GM19395 (cell line): ENCODE measurements around the gene MCF2.

Experiments
- ATAC-seq: cut with Tn5 transposase; IDR thresholded peaks from one replicate; pipeline ENCODE4 v1.9.1; 2021; ENCODE audit warnings: mild to moderate bottlenecking, moderate library complexity; ENCODE audit not compliant: unreplicated experiment

MCF2 gene

DNA sequence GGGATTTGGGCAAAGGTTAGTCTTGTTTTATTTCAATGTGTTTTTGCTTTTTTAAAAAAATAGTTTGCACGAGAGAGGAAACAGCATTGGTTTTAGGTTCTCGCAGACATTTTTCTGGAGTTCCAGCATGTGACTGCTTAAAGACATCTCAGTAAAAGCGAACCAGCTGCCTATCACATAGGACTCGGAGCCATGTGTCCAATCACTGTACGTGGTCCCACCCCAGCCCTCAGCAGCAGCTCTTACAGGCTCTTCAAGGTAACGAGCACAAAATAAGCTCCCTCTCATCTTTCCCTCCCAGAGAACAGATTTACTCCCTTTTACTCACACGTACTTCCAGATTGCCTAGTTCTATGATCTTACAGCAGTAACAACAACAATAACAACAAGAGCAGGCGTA is 68.7 kb downstream of the MCF2 start:
- ATAC-seq, result no peak

DNA sequence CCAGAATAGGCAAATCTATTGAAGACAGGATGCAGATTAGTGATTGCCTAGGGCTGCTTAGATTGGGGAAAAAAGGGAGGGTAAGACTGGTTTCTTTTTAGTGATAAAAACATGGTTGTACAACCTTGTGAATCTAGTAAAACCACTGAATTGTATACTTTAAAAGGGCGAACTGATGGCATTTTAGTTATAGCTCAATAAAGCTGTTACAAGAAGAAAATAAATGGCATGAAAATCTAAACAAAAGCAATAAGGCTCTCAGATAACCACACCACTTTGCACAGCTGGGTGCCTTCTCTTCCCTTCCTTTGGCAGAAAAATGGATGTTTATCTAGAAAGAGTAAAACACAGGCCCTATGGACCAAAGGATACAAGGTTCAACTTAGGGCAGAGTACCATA is 107.9 kb downstream of the MCF2 start:
- no peak for ATAC-seq

DNA sequence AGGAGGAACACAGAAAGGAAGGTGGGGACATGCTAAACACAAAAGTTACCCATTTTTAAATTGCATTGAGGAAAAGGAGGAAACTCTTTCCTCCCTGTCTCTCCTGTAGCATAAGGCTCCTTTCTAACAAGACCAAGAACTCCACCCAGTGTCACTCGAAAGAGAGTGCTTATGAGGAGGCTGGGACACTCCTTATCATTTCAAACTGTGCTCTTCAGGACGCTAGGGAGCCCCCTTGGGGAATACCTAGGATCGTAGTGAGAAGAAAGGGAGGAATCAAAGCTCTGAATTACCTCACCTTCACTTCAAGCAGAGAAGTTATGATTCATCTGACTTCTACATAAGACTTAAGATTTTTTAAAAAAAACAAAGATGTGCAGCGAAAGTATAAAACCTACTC is 111.9 kb downstream of the MCF2 start:
- ATAC-seq, result no peak

DNA sequence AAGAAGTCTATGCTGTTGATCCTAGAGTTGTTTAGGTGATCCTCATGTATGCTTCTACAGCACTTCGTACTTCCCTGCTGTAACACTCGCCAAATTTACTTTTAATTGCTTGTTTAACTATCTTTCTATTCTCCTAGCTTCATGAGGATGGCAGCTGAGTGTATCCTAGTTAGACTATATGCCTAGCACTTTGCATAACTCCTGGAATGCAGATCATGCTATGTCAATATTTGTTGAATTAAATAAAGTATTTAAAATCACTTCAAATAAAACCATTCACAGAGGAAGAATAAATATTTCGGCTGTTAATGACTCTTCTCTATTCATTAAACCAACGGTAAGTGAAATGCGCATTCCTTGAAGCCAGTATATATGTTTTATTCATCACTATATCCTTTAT is 122.4 kb downstream of the MCF2 start:
- no peak for ATAC-seq

DNA sequence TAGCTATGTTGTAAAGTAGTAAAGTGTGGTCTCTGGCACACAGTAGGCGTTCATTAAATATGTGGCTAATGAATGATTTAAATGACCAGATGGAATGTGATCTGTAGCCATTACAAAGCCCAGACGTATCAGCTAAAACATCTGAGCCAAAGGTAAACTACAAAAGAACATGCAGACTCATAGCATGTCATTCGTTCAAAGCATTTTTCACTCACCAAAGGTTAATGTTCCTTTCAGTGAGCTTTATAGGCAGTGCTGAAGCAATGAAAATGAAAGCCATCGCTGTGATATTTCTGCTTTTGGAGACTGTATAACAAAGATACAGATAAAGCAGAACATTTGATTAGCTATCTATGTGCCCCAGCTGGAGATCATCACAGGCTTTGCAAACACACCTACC is 126.9 kb downstream of the MCF2 start:
- ATAC-seq, result no peak

DNA sequence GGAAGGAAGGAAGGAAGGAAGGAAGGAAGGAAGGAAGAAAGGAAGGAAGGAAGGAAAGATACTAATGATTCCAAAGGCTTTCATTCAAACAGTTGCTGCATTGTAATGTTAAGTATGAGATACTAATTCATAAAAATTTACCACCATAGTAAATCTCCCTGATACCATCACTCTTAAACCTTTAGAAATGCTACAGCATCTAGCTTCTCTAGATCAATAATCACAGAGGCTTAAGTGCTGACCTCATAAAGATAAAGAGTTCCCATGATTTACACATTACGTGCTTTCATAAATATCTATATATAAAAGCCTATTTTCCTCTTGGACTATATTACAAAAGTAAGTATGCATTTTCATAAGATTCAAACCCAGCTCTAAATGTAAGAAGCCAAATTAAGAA is 141.0 kb downstream of the MCF2 start:
- no peak for ATAC-seq

DNA sequence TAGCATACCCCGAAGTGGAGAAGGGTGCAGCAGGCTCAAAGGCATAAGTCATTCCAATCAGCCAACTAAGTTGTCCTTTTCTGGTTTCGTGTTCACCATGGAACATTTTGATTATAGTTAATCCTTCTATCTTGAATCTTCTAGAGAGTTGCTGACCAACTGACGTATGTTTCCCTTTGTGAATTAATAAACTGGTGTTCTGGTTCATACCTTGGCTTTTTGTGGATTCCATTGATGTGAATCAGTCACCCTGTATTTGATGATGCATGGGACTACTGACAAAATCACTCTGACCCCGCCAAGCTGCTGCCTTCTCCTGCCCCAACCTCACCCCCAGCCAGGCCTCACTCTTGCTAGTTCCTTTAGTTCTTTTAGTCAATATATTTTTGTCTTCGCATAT is 144.7 kb downstream of the MCF2 start:
- ATAC-seq, result no peak

DNA sequence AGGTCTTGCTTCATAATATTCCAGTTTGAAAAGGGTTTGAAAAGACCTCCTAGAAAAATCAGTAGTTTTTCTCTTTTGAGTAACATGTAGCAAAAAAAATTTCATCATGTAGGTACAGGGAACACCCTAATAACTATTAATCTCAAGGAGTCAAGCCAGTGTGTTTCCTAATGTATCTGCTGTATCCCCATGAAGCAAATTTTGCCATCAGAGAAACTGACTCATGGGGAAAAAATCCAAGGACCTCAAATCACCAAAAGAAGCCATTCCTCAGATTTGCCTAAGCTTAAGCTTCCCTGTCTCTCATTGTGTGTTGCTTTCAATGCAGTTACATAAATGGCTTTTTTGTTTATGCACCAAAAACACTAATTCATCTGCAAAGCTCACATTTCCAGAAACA is 147.7 kb downstream of the MCF2 start:
- ATAC-seq, result no peak

DNA sequence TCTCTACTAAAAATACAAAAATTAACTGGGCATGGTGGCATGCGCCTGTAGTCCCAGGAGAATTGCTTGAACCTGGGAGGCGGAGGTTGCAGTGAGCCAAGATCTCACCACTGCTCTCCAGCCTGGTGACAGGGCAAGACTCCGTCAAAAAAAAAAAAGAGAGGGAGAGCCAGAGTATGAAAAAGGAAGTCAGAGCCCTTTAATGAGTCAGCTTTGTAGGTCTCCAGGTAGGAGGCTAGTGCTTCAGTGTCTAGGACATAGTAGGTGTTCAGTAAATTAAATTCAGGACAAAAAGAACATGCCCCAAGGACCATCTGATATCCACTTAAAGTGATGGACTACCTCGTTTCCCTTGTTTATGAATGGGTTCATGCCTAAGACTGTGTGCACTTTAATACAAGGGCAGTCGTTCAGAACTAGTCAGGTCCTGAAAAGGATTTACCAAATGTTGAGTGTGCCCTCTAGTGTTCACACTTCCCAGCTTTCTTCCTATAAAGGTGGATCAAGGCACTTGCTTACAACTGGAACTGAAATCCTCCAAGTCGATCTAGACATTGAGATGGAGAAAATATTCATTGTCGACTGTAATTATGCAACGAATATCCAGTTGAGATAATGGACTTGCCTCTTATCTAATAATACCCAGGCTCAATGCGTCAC is 148.5 kb downstream of the MCF2 start:
- ATAC-seq, result peak; percentile 88

DNA sequence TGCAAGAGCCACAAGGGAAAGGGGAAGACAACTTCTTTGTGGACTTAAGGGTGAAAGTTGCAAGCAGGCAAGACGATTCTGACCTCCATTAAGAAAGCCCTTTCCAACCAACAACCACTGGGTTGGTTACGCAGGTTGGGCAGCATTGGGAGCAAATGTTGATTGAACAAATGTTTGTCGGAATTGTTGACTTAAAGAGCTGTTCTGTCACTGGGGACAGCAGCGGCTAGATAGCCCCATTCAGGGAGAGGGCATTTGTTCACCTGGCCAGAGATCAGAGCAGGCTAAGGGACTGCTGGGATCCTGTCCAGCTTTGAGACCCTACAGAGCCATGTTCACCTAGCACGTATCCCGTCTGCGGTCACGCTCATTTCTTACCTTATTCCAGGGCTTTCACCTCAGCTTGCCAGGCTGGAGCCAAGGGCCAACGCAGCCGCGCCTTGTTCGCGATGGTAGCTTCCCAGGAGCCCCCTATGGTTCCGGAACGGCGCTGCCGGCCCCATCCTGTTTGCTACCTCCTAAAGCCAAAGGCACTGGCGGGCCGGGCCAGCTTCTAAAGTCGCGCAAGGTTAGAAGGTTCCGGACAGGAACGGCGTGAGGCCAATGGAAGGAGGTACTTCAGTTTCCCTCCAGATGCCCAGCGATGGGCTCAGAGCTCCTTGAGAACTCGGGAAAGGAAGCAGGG is 152.8 kb downstream of the MCF2 start:
- ATAC-seq, result no peak

DNA sequence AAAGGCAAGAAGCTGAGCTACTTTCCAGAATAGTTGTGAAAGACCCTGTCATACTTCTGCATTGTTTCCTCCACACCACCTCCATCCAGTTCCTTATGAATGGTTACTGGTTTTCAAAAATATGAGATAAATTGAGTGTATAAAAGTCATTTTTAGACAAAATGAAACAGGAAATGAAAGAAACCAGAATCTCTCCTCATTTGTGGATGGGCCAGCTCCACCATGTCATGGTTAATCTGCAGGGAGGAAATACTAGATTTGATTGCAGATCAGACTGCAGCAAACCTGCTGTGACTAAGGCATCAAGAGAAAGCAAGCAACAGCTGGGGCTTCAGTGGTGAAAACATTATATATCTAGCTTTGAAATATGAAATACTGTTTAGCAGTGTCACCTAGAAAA is 153.6 kb downstream of the MCF2 start:
- peak; percentile 53 for ATAC-seq

DNA sequence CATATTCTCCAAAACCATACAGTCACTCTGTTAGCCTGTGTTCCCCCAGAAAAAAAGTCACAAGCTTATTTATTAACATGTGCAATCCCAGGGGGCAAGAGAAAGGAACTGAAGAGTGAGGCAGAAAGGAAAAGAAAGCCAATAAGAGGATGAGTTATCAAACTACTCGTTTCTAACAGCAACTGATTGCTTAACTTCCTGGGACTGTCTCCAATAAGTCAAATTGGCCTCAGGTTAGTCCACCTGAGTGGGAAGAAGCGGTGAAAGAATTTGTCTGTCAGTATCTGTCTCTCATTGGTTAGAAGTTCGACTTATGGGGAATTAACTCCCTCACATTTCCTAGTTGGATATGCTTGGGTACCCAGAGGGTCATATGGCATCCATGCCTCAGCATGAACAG is 163.4 kb downstream of the MCF2 start:
- ATAC-seq, result no peak

DNA sequence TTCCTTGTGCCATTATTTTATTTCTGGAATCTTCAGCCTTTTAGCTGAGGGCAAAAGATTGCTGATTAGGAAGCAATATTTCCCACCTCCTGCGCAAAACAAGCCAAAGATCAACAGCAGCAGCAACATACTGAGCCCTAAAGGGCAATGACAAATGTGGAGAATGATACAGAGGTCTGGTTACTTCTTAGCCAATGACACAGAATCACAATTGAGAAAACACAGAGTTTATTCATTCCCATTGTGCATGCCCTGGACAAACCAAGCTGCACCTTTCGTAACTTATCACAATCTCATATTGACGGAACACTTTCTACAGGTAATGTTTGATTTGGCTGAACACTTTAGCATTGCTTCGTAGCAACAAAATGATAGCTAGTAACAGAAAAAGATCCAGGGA is 164.0 kb downstream of the MCF2 start:
- no peak for ATAC-seq

DNA sequence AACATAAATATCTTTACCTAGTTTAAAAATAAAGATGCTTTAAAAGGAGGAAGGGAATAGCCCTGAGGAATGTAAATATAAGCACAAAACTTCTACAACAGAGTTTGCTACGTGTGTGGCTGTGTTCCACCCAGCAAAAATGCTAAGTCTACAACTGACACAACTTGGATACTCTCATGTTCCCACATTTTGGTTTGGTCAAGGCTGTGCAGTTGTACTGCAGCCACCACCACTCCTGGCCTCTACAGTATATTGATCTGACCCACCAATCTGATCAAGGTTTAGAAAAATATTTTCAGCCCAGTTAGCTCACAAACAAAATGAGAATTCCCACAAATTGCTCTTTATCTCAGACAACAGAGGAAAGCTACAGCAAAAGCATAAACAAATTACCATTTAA is 165.3 kb downstream of the MCF2 start:
- no peak for ATAC-seq

DNA sequence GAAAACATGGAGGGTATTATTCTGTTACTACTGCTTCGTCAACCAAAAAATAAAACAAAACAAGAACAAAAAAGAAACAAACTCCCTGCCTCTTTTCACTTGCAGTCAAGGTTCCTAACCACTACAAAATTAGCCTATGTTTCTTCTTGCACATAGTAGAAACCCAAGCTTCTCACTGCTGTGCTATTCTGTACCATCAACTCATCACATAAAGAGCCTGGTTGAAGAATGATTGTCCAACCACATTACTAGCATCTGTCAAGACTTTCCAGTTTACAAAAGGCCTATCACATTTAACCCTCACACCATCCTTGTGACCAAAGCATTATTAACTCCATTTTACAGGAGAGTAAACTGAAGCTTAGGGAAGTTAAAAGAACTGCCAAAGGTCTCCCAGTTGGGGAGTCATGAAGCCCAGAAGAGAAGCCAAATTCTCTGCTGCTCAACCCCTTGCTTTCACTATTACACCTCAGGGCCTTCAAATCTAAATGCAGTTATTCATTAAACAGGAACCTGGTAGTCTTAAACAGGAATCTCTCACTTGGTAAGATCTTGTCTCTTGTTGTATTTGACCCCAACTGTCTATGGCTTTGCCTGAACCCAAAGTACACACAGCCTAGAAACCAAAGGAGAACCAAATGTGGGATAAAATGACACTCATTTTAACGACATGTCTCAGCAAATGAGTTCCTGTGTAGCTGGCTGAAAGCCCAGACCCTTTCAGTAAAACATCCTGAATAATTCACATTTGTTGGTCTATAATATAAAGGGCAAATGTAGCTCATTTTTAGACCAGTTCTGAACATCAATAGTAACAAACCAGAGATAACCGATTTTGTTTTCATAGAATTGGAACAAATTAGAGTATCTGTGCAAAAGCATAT is 168.8 kb downstream of the MCF2 start:
- peak; percentile 90 for ATAC-seq

DNA sequence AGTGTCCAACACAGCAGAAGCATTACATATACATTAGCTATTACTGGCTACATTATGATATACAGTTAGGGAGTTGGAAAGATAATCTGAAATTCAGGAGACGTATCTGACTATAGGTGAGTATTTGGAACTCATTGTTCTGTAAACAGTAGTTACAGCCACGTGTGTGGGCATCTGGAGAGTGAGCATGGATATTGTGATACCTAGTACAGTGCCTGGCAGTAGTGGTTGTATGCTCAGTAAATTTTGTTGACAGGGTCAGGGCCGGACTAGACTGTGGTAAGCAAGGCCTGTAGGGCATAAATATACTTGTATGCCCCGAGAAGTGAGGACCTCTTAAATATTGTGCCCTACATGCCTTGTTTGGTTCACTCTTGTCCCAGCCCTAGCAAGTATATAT is 174.5 kb downstream of the MCF2 start:
- no peak for ATAC-seq

DNA sequence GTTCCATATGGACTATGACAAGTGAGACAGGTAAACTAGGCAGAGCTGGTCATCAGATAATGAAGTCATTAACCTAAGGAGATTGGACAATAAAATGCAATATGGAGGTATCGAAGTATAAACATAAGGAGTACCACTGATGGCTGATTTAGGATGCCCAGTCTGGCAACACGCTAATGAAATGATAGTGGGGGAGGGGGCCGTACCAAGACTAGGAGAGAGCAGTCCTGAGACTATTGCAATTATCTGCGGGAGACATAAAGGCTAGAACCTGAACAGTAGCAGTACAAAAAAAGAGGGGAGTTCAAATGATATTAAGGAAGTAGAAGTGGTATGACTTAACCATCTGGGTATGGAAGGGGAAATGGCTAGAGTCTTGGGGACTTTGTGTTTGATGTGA is 175.1 kb downstream of the MCF2 start:
- ATAC-seq, result no peak
